HepG2 (cell line): ENCODE results near the gene COG5. TPM values are rescaled to one million over a fixed set of nuclear protein-coding genes. Genes with fewer than 3 reads are reported as not detected.

Experiments used
- ATAC-seq: fragments of 200-7000 bp; cut with Tn5 transposase; 3 replicates; pipeline ENCODE4 v1.9.1; 2020; ENCODE audit warnings: mild to moderate bottlenecking, moderate library complexity
- BruUV-seq: library from RNA; stranded (reverse); fragments of 400-500 nt; replicated peaks from 2 replicates; lab custom pipeline; 2021; lab: Mats Ljungman, UMichigan
- CTCF ChIA-PET: fragments of 300-600 bp; formaldehyde crosslinking; extraction: SDS; loops from one replicate; lab custom pipeline; 2021; ENCODE audit warnings: low total read pairs, inconsistent platforms, low intra/inter-chr PET ratio; lab: Yijun Ruan, JAX
- POLR2A ChIA-PET: fragments of 350-600 bp; sonication (Branson Sonifier 250); formaldehyde crosslinking; loops from one replicate; lab custom pipeline; 2020; ENCODE audit warnings: antibody characterized with exemption, inconsistent platforms; lab: Yijun Ruan, JAX
- DNase-seq: peaks from one replicate; pipeline ENCODE4 v3.0.0-alpha.2; 2015; ENCODE audit warnings: low spot score
- FAIRE-seq: peaks from 3 replicates; lab custom pipeline; 2011; peaks lifted over from hg19 to GRCh38; lab: Jason Lieb, UNC
- H2AFZ ChIP-seq: one replicate; pipeline ENCODE4 v1.6.1; 2011; ENCODE audit warnings: low read length, inconsistent platforms
- H3K27ac ChIP-seq: fragments of 300-600 bp; 3 replicates; pipeline ENCODE4 v1.8.0; 2011; ENCODE audit warnings: mixed run types, mild to moderate bottlenecking, mixed read lengths, low read length, inconsistent platforms; ENCODE audit not compliant: insufficient read depth; ENCODE audit errors: extremely low read length
- H3K27me3 ChIP-seq, 2 experiments: fragments of 200-600 bp in 1 of 2; 2 replicates in 1 of 2; 3 replicates in 1 of 2; pipeline versions ENCODE4 v1.6.0 to v1.8.0; 2011; ENCODE audit warnings: low read length in 2 of 2, mild to moderate bottlenecking in 2 of 2, moderate library complexity in 2 of 2, inconsistent platforms in 1 of 2; ENCODE audit not compliant: insufficient read depth in 2 of 2, control insufficient read depth in 1 of 2
- H3K36me3 ChIP-seq, 2 experiments: fragments of 200-600 bp in 1 of 2; replicated peaks in 1 of 2; 2 replicates in 1 of 2; 3 replicates in 1 of 2; pipeline versions ENCODE4 v1.5.1 to v1.8.0; 2011; ENCODE audit warnings: low read length in 2 of 2, inconsistent platforms in 1 of 2; ENCODE audit not compliant: insufficient read depth in 2 of 2, control insufficient read depth in 1 of 2
- H3K4me1 ChIP-seq: 2 replicates; pipeline ENCODE4 v1.5.1; 2012; ENCODE audit warnings: low read length, inconsistent platforms; ENCODE audit not compliant: insufficient read depth
- H3K4me2 ChIP-seq: 2 replicates; pipeline ENCODE4 v1.6.0; 2011; ENCODE audit warnings: low read depth, low read length, inconsistent platforms
- H3K4me3 ChIP-seq, 3 experiments: fragments of 200-600 bp in 1 of 3; sonication (generic), shearing (Covaris generic) in 1 of 3; replicated peaks in 1 of 3; 2 replicates each; pipeline ENCODE4 v1.5.1; 2011 to 2016; ENCODE audit warnings: low read length in 3 of 3, inconsistent platforms in 2 of 3, low read depth in 2 of 3, mild to moderate bottlenecking in 2 of 3, control low read depth in 1 of 3, mixed read lengths in 1 of 3; ENCODE audit not compliant: insufficient read depth in 1 of 3
- H3K79me2 ChIP-seq: one replicate; pipeline ENCODE4 v1.6.1; 2011; ENCODE audit warnings: low read length, inconsistent platforms; ENCODE audit not compliant: insufficient read depth
- H3K9ac ChIP-seq: 2 replicates; pipeline ENCODE4 v1.6.0; 2011; ENCODE audit warnings: mild to moderate bottlenecking, low read depth, low read length, inconsistent platforms; ENCODE audit not compliant: insufficient read depth
- H3K9me3 ChIP-seq: 2 replicates; pipeline ENCODE4 v1.5.1; 2012; ENCODE audit warnings: mild to moderate bottlenecking, low read length
- H4K20me1 ChIP-seq: 2 replicates; pipeline ENCODE4 v1.6.0; 2011; ENCODE audit warnings: inconsistent platforms, mild to moderate bottlenecking, low read length, moderate library complexity; ENCODE audit not compliant: insufficient read depth
- FOXP1 ChIP-seq, 2 experiments: fragments of 450-650 bp in 1 of 2; IDR thresholded peaks; 2 replicates each; pipeline ENCODE4 v1.6.1; 2017 to 2018; ENCODE audit warnings: antibody characterized with exemption in 1 of 2
- MLXIP ChIP-seq: sonication (generic); formaldehyde crosslinking; IDR thresholded peaks from 2 replicates; pipeline ENCODE4 v1.9.0; 2021; ENCODE audit warnings: missing genetic modification reagents, borderline replicate concordance
- NR3C1 ChIP-seq: sonication (generic); formaldehyde crosslinking; IDR thresholded peaks from 2 replicates; pipeline ENCODE4 v1.4.0; 2020; ENCODE audit warnings: missing genetic modification reagents
- SYNCRIP ChIP-seq: fragments of 200-400 bp; formaldehyde crosslinking; IDR thresholded peaks from 2 replicates; pipeline ENCODE4 v1.6.1; 2018; ENCODE audit warnings: mild to moderate bottlenecking, low read depth, low read length; ENCODE audit not compliant: insufficient read depth
- TBX2 ChIP-seq: sonication (generic); formaldehyde crosslinking; IDR thresholded peaks from 2 replicates; pipeline ENCODE4 v1.5.0; 2020; ENCODE audit warnings: missing genetic modification reagents, mild to moderate bottlenecking, borderline replicate concordance
- ZMYM2 ChIP-seq: sonication (generic); formaldehyde crosslinking; IDR thresholded peaks from 2 replicates; pipeline ENCODE4 v1.8.0; 2022; ENCODE audit warnings: mild to moderate bottlenecking, missing genetic modification reagents
- ZNF256 ChIP-seq: sonication (generic); formaldehyde crosslinking; conservative IDR thresholded peaks from 2 replicates; pipeline ENCODE4 v1.4.0; 2020; ENCODE audit warnings: missing genetic modification reagents
- ZNF644 ChIP-seq: IDR thresholded peaks from 2 replicates; pipeline ENCODE4 v1.6.1; 2016; ENCODE audit warnings: low read depth
- ZSCAN31 ChIP-seq: sonication (generic); formaldehyde crosslinking; IDR thresholded peaks from 2 replicates; pipeline ENCODE4 v1.5.0; 2020; ENCODE audit warnings: low read depth, mild to moderate bottlenecking, missing genetic modification reagents
- WGBS: methylation state at CpG from one replicate; pipeline ENCODE4 v1.1.6; 2017; ENCODE audit warnings: low lambda C conversion rate; 5-methylcytosine and 5-hydroxymethylcytosine counted together
- in situ Hi-C: cut with HindIII; loops from 2 replicates; pipeline ENCODE4 v1.10.0; 2017; ENCODE audit warnings: low pct_unique_long_range_greater_than_20kb; ENCODE audit not compliant: extremely low pct_ligation_motif_present
- intact Hi-C: fragments of 100-400 bp; cut with micrococcal nuclease; formaldehyde crosslinking; loops from one replicate; pipeline ENCODE4 v1.10.0; 2022; ENCODE audit not compliant: unreplicated experiment
- polyA plus RNA-seq, 8 experiments: library from polyadenylated mRNA; depleted of rRNA in 3 of 8; stranded (reverse) in 7 of 8; unstranded in 1 of 8; fragments of >200 nt; fragmentation: Illumina TruSeq in 4 of 8; extraction: Trizol in 4 of 8; gene quantifications; 2 replicates each; pipeline versions ENCODE4 v1.2.1 to v1.2.3, GENCODE V29; 2011 to 2016; ENCODE audit warnings: low read depth in 4 of 8, missing spikeins in 1 of 8, mixed read lengths in 1 of 8; ENCODE audit not compliant: insufficient read depth in 1 of 8
- total RNA-seq, 5 experiments: library from RNA; depleted of rRNA; stranded (reverse); fragments of >200 nt; fragmentation: Illumina TruSeq; extraction: Trizol; gene quantifications; 2 replicates each; pipeline ENCODE4 v1.2.3, GENCODE V29; 2016; ENCODE audit warnings: low read depth in 1 of 5
- TF ChIP-seq, protein P1 (sequence below): sonication (generic); formaldehyde crosslinking; IDR thresholded peaks from 2 replicates; pipeline ENCODE4 v1.4.0; 2020; ENCODE audit warnings: missing genetic modification reagents

COG5 gene
- total and polyA plus RNA-seq, 2 of the 13 experiments (the other 11 are each of a cell fraction or from before 2014, with no cell fraction given): 20.4 to 31.3 TPM

- TF ChIP-seq, protein P1, sequence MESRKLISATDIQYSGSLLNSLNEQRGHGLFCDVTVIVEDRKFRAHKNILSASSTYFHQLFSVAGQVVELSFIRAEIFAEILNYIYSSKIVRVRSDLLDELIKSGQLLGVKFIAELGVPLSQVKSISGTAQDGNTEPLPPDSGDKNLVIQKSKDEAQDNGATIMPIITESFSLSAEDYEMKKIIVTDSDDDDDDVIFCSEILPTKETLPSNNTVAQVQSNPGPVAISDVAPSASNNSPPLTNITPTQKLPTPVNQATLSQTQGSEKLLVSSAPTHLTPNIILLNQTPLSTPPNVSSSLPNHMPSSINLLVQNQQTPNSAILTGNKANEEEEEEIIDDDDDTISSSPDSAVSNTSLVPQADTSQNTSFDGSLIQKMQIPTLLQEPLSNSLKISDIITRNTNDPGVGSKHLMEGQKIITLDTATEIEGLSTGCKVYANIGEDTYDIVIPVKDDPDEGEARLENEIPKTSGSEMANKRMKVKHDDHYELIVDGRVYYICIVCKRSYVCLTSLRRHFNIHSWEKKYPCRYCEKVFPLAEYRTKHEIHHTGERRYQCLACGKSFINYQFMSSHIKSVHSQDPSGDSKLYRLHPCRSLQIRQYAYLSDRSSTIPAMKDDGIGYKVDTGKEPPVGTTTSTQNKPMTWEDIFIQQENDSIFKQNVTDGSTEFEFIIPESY (CRISPR knock-in tag): no peak
- TF ChIP-seq ZMYM2 (CRISPR knock-in tag) (no peak), ZSCAN31 (CRISPR knock-in tag) (no peak), ZNF256 (no peak), SYNCRIP (no peak), TBX2 (CRISPR knock-in tag) (no peak)
Measured at GRCh38 chr7:107353701-107354100, 210.0 kb downstream of the COG5 start (continued).

GRCh38 chr7:107345898-107346297 lies 217.8 kb downstream of the COG5 start:
- ATAC-seq: no peak
- Histone ChIP-seq H3K79me2 (no peaks in the 10 kb centered on the region), H4K20me1 (no peaks in the 10 kb centered on the region), H3K27me3 (no peaks in the 10 kb centered on the region), H3K9ac (no peak overlapping the region)
- no peak for DNase-seq
- FAIRE-seq: no peak
- BruUV-seq: no TSS peak
- no peak for TF ChIP-seq MLXIP (CRISPR knock-in tag)
- TF ChIP-seq FOXP1 (IDR thresholded peaks at IDR 0.05): no peak
- TF ChIP-seq FOXP1 (CRISPR knock-in tag; IDR thresholded peaks at IDR 0.05): no peak
- TF ChIP-seq NR3C1 (CRISPR knock-in tag): no peak
- no peak for TF ChIP-seq ZNF644 (CRISPR knock-in tag)
- TF ChIP-seq, all 625 proteins: peak for 0
- 98% methylated on average over 1 of the region's 1 CpG for WGBS
- ChIA-PET POLR2A (no interaction called here), CTCF (no interaction called here)
- Histone ChIP-seq H3K27ac (no peak overlapping the region), H3K36me3 (no peaks in the 10 kb centered on the region), H3K4me1 (no peaks in the 10 kb centered on the region), H3K9me3 (no peaks in the 10 kb centered on the region), H3K4me3 (no peak overlapping the region), H2AFZ (no peak overlapping the region), H3K4me2 (no peak overlapping the region)
- intact Hi-C loops: no loop called here
- in situ Hi-C loops: no loop called here
